CD14-positive monocyte (primary cell): ENCODE measurements around the gene BRIX1. TPM values are rescaled to one million over a fixed set of nuclear protein-coding genes. Genes with fewer than 3 reads are reported as not detected.

Experiments used
- DNase-seq, 3 donors: peaks; one replicate each; pipeline ENCODE4 v3.0.0-alpha.2; 2011 to 2022
- H2AFZ ChIP-seq: 2 replicates; pipeline ENCODE4 v1.6.0; 2012; ENCODE audit warnings: mild to moderate bottlenecking, low read depth, low read length, inconsistent platforms; ENCODE audit not compliant: insufficient read depth, poor library complexity, severe bottlenecking
- H3K27ac ChIP-seq, 2 donors: 1 replicate in 1 of 2; 2 replicates in 1 of 2; pipeline ENCODE4 v1.5.1; 2012 to 2013; ENCODE audit warnings: low read length in 2 of 2, control low read depth in 1 of 2, inconsistent platforms in 1 of 2, low read depth in 1 of 2, mild to moderate bottlenecking in 1 of 2
- H3K27me3 ChIP-seq, 2 donors: one replicate each; pipeline versions ENCODE4 v1.6.0 to v1.6.1; 2011 to 2013; ENCODE audit warnings: low read length in 2 of 2; ENCODE audit not compliant: control insufficient read depth in 2 of 2, insufficient read depth in 2 of 2
- H3K36me3 ChIP-seq, 2 donors: replicated peaks in 1 of 2; 1 replicate in 1 of 2; 2 replicates in 1 of 2; pipeline versions ENCODE4 v1.5.1 to v1.6.1; 2012 to 2013; ENCODE audit warnings: low read length in 2 of 2, control low read depth in 1 of 2, inconsistent platforms in 1 of 2, mild to moderate bottlenecking in 1 of 2; ENCODE audit not compliant: insufficient read depth in 2 of 2, control insufficient read depth in 1 of 2
- H3K4me1 ChIP-seq, 2 donors: 1 replicate in 1 of 2; 2 replicates in 1 of 2; pipeline versions ENCODE4 v1.5.1 to v1.6.1; 2012 to 2013; ENCODE audit warnings: low read length in 2 of 2, control low read depth in 1 of 2, inconsistent platforms in 1 of 2, mild to moderate bottlenecking in 1 of 2, moderate library complexity in 1 of 2; ENCODE audit not compliant: insufficient read depth in 2 of 2, control insufficient read depth in 1 of 2
- H3K4me2 ChIP-seq: replicated peaks from 2 replicates; pipeline ENCODE3; 2012; ENCODE audit warnings: low read length, moderate library complexity, mild to moderate bottlenecking; ENCODE audit not compliant: poor library complexity, severe bottlenecking; ENCODE audit errors: extremely low read depth
- H3K4me3 ChIP-seq, 3 experiments: fragments of 200-600 bp in 1 of 3; sonication (generic) in 1 of 3; replicated peaks in 1 of 3; 1 replicate in 2 of 3; 2 replicates in 1 of 3; pipeline ENCODE4 v1.5.1; 2011 to 2013; ENCODE audit warnings: low read length in 3 of 3, mild to moderate bottlenecking in 3 of 3, control low read depth in 2 of 3, low read depth in 2 of 3, inconsistent platforms in 1 of 3, moderate library complexity in 1 of 3
- H3K79me2 ChIP-seq: 2 replicates; pipeline ENCODE4 v1.6.0; 2012; ENCODE audit warnings: mild to moderate bottlenecking, control low read depth, inconsistent platforms, low read length, moderate library complexity; ENCODE audit not compliant: insufficient read depth
- H3K9ac ChIP-seq: 2 replicates; pipeline ENCODE4 v1.6.0; 2017; ENCODE audit warnings: low read length, mild to moderate bottlenecking; ENCODE audit not compliant: insufficient read depth, poor library complexity, severe bottlenecking
- H3K9me3 ChIP-seq, 2 donors: replicated peaks in 1 of 2; 1 replicate in 1 of 2; 2 replicates in 1 of 2; pipeline versions ENCODE4 v1.5.1 to v1.6.1; 2012 to 2013; ENCODE audit warnings: low read length in 2 of 2, control low read depth in 1 of 2; ENCODE audit not compliant: control insufficient read depth in 1 of 2, insufficient read depth in 1 of 2
- H4K20me1 ChIP-seq: 2 replicates; pipeline ENCODE4 v1.6.0; 2012; ENCODE audit warnings: mild to moderate bottlenecking, low read length, control low read depth, moderate library complexity; ENCODE audit not compliant: insufficient read depth
- H3K27ac Mint-ChIP-seq, 7 donors: one replicate each; pipeline ENCODE4 v1.8.0; 2020; ENCODE audit warnings: mild to moderate bottlenecking in 7 of 7, mixed read lengths in 7 of 7, moderate library complexity in 6 of 7, inconsistent platforms in 2 of 7
- H3K27me3 Mint-ChIP-seq, 3 donors: one replicate each; pipeline ENCODE4 v1.8.0; 2021 to 2022; ENCODE audit warnings: low read depth in 3 of 3, mild to moderate bottlenecking in 3 of 3, mixed read lengths in 3 of 3, moderate library complexity in 3 of 3, inconsistent platforms in 1 of 3
- H3K36me3 Mint-ChIP-seq, 2 donors: one replicate each; pipeline ENCODE4 v1.8.0; 2020; ENCODE audit warnings: mixed read lengths in 2 of 2, inconsistent platforms in 1 of 2, mild to moderate bottlenecking in 1 of 2
- H3K4me1 Mint-ChIP-seq: one replicate; pipeline ENCODE4 v1.8.0; 2020; ENCODE audit warnings: mild to moderate bottlenecking, mixed read lengths
- H3K4me3 Mint-ChIP-seq, 2 donors: one replicate each; pipeline ENCODE4 v1.8.0; 2020; ENCODE audit warnings: mild to moderate bottlenecking in 2 of 2, mixed read lengths in 2 of 2, moderate library complexity in 1 of 2
- H3K9me3 Mint-ChIP-seq, 7 donors: one replicate each; pipeline ENCODE4 v1.8.0; 2020 to 2022; ENCODE audit warnings: mixed read lengths in 7 of 7, mild to moderate bottlenecking in 6 of 7, moderate library complexity in 6 of 7, inconsistent platforms in 2 of 7
- WGBS: methylation state at CpG from one replicate; pipeline ENCODE4 v1.1.5; 2013; ENCODE audit warnings: missing lambda C conversion rate; ENCODE audit not compliant: insufficient coverage; 5-methylcytosine and 5-hydroxymethylcytosine counted together
- intact Hi-C, 2 donors: fragments of 100-400 bp; cut with micrococcal nuclease; formaldehyde crosslinking; loops; one replicate each; pipeline versions ENCODE4 v1.15.0 to v1.15.1; 2023
- polyA plus RNA-seq, 3 donors: library from polyadenylated mRNA; depleted of rRNA in 1 of 3; unstranded in 2 of 3; stranded (reverse) in 1 of 3; fragments of 300-500 nt in 2 of 3; fragments of >200 nt in 1 of 3; fragmentation: Illumina TruSeq in 2 of 3; gene quantifications; 1 replicate in 2 of 3; 2 replicates in 1 of 3; pipeline ENCODE4 v1.2.3, GENCODE V29; 2012 to 2021
- TF ChIP-seq, protein P1 (sequence below): fragments of 200-600 bp; IDR thresholded peaks from one replicate; pipeline ENCODE4 v1.8.0; 2022; ENCODE audit warnings: antibody characterized with exemption, mild to moderate bottlenecking

Gene BRIX1
- polyA plus RNA-seq, 3 donors: 3.3 to 13.5 (median 12.5) TPM

DNA sequence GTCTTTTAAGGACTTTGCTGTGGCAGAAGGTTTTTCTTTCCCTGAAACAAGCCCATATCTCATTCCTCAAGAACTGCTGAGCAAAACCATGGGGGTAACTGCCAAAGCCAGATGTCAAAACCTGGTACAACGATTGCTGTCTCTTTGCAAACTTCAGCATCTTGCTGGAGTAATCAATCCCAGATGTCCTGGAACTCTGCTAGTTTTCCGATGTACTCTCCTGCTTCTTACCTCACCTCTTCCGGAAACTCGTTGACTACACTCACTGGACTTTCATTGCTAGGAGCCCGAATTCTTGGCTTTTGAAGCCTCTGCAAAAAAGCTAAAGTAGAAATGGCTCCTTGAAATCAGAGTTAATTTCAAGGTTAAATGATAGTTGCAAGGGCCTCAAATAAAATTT lies 23.5 kb upstream of the BRIX1 start:
- H3K4me1 Mint-ChIP-seq: peaks cover 3% of the 10 kb centered on the region
- no peaks in the 10 kb centered on the region for H3K36me3 Mint-ChIP-seq
- intact Hi-C loops: no loop called here
- H3K9me3 ChIP-seq: no peaks in the 10 kb centered on the region
- H3K27ac ChIP-seq: no peak overlapping the region
- DNase-seq: no peak
- H3K4me2 ChIP-seq: no peak overlapping the region
- H3K4me1 ChIP-seq: no peaks in the 10 kb centered on the region
- H3K4me3 ChIP-seq: no peak overlapping the region
- TF ChIP-seq, protein P1, sequence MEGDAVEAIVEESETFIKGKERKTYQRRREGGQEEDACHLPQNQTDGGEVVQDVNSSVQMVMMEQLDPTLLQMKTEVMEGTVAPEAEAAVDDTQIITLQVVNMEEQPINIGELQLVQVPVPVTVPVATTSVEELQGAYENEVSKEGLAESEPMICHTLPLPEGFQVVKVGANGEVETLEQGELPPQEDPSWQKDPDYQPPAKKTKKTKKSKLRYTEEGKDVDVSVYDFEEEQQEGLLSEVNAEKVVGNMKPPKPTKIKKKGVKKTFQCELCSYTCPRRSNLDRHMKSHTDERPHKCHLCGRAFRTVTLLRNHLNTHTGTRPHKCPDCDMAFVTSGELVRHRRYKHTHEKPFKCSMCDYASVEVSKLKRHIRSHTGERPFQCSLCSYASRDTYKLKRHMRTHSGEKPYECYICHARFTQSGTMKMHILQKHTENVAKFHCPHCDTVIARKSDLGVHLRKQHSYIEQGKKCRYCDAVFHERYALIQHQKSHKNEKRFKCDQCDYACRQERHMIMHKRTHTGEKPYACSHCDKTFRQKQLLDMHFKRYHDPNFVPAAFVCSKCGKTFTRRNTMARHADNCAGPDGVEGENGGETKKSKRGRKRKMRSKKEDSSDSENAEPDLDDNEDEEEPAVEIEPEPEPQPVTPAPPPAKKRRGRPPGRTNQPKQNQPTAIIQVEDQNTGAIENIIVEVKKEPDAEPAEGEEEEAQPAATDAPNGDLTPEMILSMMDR: no peak
- H4K20me1 ChIP-seq: no peaks in the 10 kb centered on the region
- WGBS: 91% methylated on average over 4 of the region's 5 CpGs
- H3K27me3 ChIP-seq: no peaks in the 10 kb centered on the region
- H3K9ac ChIP-seq: no peak overlapping the region
- no peaks in the 10 kb centered on the region for H3K36me3 ChIP-seq
- H3K4me3 Mint-ChIP-seq: no peak overlapping the region
- H2AFZ ChIP-seq: no peak overlapping the region
- no peaks in the 10 kb centered on the region for H3K79me2 ChIP-seq
- H3K27ac Mint-ChIP-seq: no peak overlapping the region
- H3K27me3 Mint-ChIP-seq: peaks cover 0 to 2% (median 2%) of the 10 kb centered on the region in 3 donors
- no peaks in the 10 kb centered on the region for H3K9me3 Mint-ChIP-seq

DNA sequence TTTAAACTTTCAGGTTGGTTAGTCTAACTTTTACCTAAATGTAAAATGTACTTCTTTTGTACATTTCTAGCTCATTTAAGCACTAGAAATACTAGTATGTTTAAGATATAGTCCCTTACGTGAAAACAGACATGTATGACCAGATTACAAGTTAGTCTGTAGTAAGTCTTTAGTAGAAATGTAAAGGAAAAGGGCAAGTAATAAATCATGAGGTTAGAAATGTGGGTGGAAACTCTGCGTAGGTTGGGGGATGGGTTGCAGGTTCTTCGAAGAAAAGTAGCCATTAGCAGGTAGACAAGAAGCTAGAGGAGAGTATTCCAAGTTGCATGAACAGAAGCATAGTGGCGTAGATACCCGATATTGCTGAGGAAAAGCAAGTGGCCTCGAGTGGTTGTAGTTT lies 23.1 kb upstream of the BRIX1 start:
- no peak for DNase-seq
- Mint-ChIP-seq H3K4me3 (no peak overlapping the region), H3K27me3 (peaks cover 0 to 2% (median 0%) of the 10 kb centered on the region in 3 donors), H3K4me1 (peaks cover 3% of the 10 kb centered on the region), H3K9me3 (no peaks in the 10 kb centered on the region), H3K27ac (no peak overlapping the region), H3K36me3 (no peaks in the 10 kb centered on the region)
- WGBS: 91% methylated on average over 6 of the region's 6 CpGs
- no peaks in the 10 kb centered on the region for H3K36me3 ChIP-seq
- H4K20me1 ChIP-seq: no peaks in the 10 kb centered on the region
- TF ChIP-seq, protein P1: no peak
- H3K27me3 ChIP-seq: no peaks in the 10 kb centered on the region
- H3K4me2 ChIP-seq: no peak overlapping the region
- H3K4me3 ChIP-seq: no peak overlapping the region
- H3K79me2 ChIP-seq: no peaks in the 10 kb centered on the region
- H2AFZ ChIP-seq: no peak overlapping the region
- no peak overlapping the region for H3K27ac ChIP-seq
- no peak overlapping the region for H3K9ac ChIP-seq
- intact Hi-C loops: no loop called here
- no peaks in the 10 kb centered on the region for H3K4me1 ChIP-seq
- H3K9me3 ChIP-seq: no peaks in the 10 kb centered on the region
